GM18508 (cell line): ENCODE results near the gene PANK1.

ENCODE experiments used
- ATAC-seq: cut with Tn5 transposase; IDR thresholded peaks from one replicate; pipeline ENCODE4 v1.9.1; 2021; ENCODE audit warnings: moderate number of reproducible peaks; ENCODE audit not compliant: insufficient read depth, unreplicated experiment

Gene PANK1

GRCh38 chr10:89644967-89645741 is at the start of gene PANK1:
PANK1 (minus strand) TSS chr10:89645242; CDS start chr10:89644891, 351 bp downstream.
- peak; percentile 19 for ATAC-seq

GRCh38 chr10:89693176-89693575 is 48.1 kb upstream of the PANK1 start:
- ATAC-seq: no peak

GRCh38 chr10:89692416-89692815 is 47.4 kb upstream of the PANK1 start:
- ATAC-seq: no peak

- ATAC-seq: no peak
Measured at GRCh38 chr10:89690027-89690426, 45.0 kb upstream of the PANK1 start.

GRCh38 chr10:89685936-89686335 is 40.9 kb upstream of the PANK1 start:
- no peak for ATAC-seq

GRCh38 chr10:89684604-89685003 is 39.6 kb upstream of the PANK1 start:
- no peak for ATAC-seq

GRCh38 chr10:89683883-89684282 is 38.8 kb upstream of the PANK1 start:
- no peak for ATAC-seq

GRCh38 chr10:89679986-89680385 is 34.9 kb upstream of the PANK1 start:
- no peak for ATAC-seq

GRCh38 chr10:89677341-89677740 is 32.3 kb upstream of the PANK1 start:
- no peak for ATAC-seq

GRCh38 chr10:89670926-89671325 is 25.9 kb upstream of the PANK1 start:
- ATAC-seq: no peak

GRCh38 chr10:89669985-89670384 is 24.9 kb upstream of the PANK1 start:
- ATAC-seq: no peak

GRCh38 chr10:89668386-89669071 is 23.5 kb upstream of the PANK1 start:
- ATAC-seq: no peak

- ATAC-seq: no peak
Measured at GRCh38 chr10:89666138-89666537, 21.1 kb upstream of the PANK1 start.

- no peak for ATAC-seq
Measured at GRCh38 chr10:89665302-89665701, 20.3 kb upstream of the PANK1 start.

GRCh38 chr10:89664203-89664602 is 19.2 kb upstream of the PANK1 start:
- no peak for ATAC-seq

- ATAC-seq: no peak
Measured at GRCh38 chr10:89663144-89663543, 18.1 kb upstream of the PANK1 start.

GRCh38 chr10:89662596-89662995 is 17.6 kb upstream of the PANK1 start:
- ATAC-seq: no peak

GRCh38 chr10:89659143-89660131 is 14.4 kb upstream of the PANK1 start:
- ATAC-seq: no peak

- no peak for ATAC-seq
Measured at GRCh38 chr10:89657302-89657701, 12.3 kb upstream of the PANK1 start.

- no peak for ATAC-seq
Measured at GRCh38 chr10:89655722-89656121, 10.7 kb upstream of the PANK1 start.
